ENCODE results near the gene SLC7A5.
"Not testable (repeated sequence)": the region's sequence is repeated elsewhere in the genome, so short reads cannot be mapped to it uniquely, and the experiment has no call there.

SLC7A5 gene

GRCh38 chr16:87800497-87800896, 68.8 kb downstream of the SLC7A5 start:
- DNase-seq (ENCODE audit: low read depth in 1 of 2, low spot score in 1 of 2) = no peak

GRCh38 chr16:87795336-87795735, 74.0 kb downstream of the SLC7A5 start:
- no peak for DNase-seq (ENCODE audit: low read depth in 1 of 2, low spot score in 1 of 2)

- no peak for DNase-seq (ENCODE audit: low read depth in 1 of 2, low spot score in 1 of 2)
These were observed 74.7 kb downstream of the SLC7A5 start for GRCh38 chr16:87794485-87795078.

- DNase-seq (ENCODE audit: low read depth in 1 of 2, low spot score in 1 of 2) = no peak
These were observed 77.1 kb downstream of the SLC7A5 start for GRCh38 chr16:87792205-87792565.

- no peak for DNase-seq (ENCODE audit: low read depth in 1 of 2, low spot score in 1 of 2)
These were observed 77.8 kb downstream of the SLC7A5 start for GRCh38 chr16:87791295-87792204.

GRCh38 chr16:87790292-87791100, 78.8 kb downstream of the SLC7A5 start:
- no peak for DNase-seq (ENCODE audit: low read depth in 1 of 2, low spot score in 1 of 2)

GRCh38 chr16:87789437-87790291, 79.6 kb downstream of the SLC7A5 start:
- DNase-seq (ENCODE audit: low read depth in 1 of 2, low spot score in 1 of 2) = no peak

- not testable (repeated sequence) for DNase-seq (ENCODE audit: low read depth in 1 of 2, low spot score in 1 of 2)
These were observed 80.4 kb downstream of the SLC7A5 start for GRCh38 chr16:87788730-87789436.

GRCh38 chr16:87787451-87788091, 81.7 kb downstream of the SLC7A5 start:
- DNase-seq (ENCODE audit: low read depth in 1 of 2, low spot score in 1 of 2) = not testable (repeated sequence)

GRCh38 chr16:87784812-87785211, 84.5 kb downstream of the SLC7A5 start:
- DNase-seq (ENCODE audit: low read depth in 1 of 2, low spot score in 1 of 2) = no peak

GRCh38 chr16:87782033-87782432, 87.3 kb downstream of the SLC7A5 start:
- no peak for DNase-seq (ENCODE audit: low read depth in 1 of 2, low spot score in 1 of 2)

GRCh38 chr16:87780385-87780989, 88.8 kb downstream of the SLC7A5 start:
- no peak for DNase-seq (ENCODE audit: low read depth in 1 of 2, low spot score in 1 of 2)
